Myocyte (in vitro differentiated cells): ENCODE data around the gene ICAM3. TPM values are rescaled to one million over a fixed set of nuclear protein-coding genes. Genes with fewer than 3 reads are reported as not detected.
"Not testable (repeated sequence)": the region's sequence is repeated elsewhere in the genome, so short reads cannot be mapped to it uniquely, and the experiment has no call there.

Experiments
- DNase-seq: peaks from one replicate; pipeline ENCODE4 v3.0.0-alpha.2; 2012; ENCODE audit warnings: low read depth
- polyA plus RNA-seq: library from polyadenylated mRNA; unstranded; fragments of >200 nt; gene quantifications from one replicate; pipeline ENCODE4 v1.2.1, GENCODE V29; 2012; ENCODE audit warnings: missing spikeins
- total RNA-seq: library from RNA; depleted of rRNA; stranded (reverse); fragments of >200 nt; gene quantifications from 2 replicates; pipeline ENCODE4 v1.2.3, GENCODE V29; 2014

ICAM3 gene
- total RNA-seq: 4.2 and 5.3 TPM in 2 replicates
- polyA plus RNA-seq: 16.6 TPM

GRCh38 chr19:10339380-10339960 lies at the start of gene ICAM3:
ICAM3 (minus strand) TSS chr19:10339624; CDS start chr19:10339614, 10 bp downstream.
- DNase-seq: no peak

DNA sequence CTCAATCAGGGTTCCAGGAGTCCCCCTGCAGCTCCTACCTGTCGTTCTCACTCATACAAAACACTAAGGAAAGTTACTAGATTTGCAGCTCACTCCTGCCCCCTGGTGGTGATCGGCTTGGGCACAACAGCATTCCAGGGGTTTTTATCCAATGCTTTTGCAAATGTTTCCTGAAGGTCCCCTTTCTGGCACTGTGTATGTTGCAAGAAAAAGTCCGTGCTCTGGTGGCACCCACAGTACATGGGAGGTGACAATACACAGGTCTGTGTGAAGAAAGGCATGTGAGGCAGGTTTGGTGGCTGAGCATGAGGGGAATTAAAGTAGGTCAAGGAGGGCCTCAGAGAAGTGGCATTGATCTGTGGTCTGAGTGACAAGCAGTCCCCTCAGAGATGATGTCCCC lies 49.5 kb upstream of the ICAM3 start:
- DNase-seq: peak; percentile 84

GRCh38 chr19:10384580-10384979 lies 45.2 kb upstream of the ICAM3 start:
- DNase-seq: no peak

DNA sequence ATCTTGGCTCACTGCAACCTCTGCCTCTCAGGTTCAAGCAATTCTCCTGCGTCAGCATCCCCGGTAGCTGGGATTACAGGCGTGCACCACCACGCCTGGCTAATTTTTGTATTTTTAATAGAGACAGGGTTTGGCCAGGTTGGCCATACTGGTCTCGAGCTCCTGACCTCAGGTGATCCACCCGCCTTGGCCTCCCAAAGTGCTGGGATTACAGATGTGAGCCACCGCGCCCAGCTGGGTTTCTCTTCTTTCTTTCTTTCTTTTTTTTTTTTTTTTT lies 43.7 kb upstream of the ICAM3 start:
- not testable (repeated sequence) for DNase-seq

- peak; percentile 99 for DNase-seq
Observed at GRCh38 chr19:10380313-10381102, 41.1 kb upstream of the ICAM3 start, which contains the start of gene TYK2. TYK2 (minus strand) TSS chr19:10380572; CDS start chr19:10378406, 2,166 bp downstream.

- peak; percentile 8 for DNase-seq
Observed at GRCh38 chr19:10379880-10380312, 40.5 kb upstream of the ICAM3 start.

DNA sequence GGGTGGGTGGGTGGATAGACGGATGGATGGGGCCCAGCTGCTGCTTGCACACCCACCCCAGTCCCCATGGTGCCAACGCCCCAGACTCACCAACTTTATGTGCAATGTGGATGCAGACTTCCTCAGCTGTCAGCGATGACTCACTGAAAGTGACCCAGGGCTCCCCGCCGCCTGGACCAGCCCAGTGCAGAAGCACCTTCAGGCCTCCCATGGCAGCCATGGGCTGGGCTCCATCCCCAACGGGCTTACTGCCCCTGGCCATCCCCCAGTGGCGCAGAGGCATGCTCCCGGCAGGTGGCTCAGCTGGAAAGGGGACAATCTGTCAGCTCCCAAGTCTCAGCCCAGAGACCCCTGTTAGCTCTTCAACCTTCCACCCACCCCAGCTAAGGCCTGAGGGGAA lies 38.7 kb upstream of the ICAM3 start:
- DNase-seq: no peak

GRCh38 chr19:10377140-10377640 lies 37.8 kb upstream of the ICAM3 start:
- DNase-seq: not testable (repeated sequence)

- no peak for DNase-seq
Observed at GRCh38 chr19:10374931-10375330, 35.5 kb upstream of the ICAM3 start.

- DNase-seq: no peak
Observed at GRCh38 chr19:10372690-10373089, 33.3 kb upstream of the ICAM3 start.

GRCh38 chr19:10368101-10368803 lies 28.8 kb upstream of the ICAM3 start:
- DNase-seq: no peak

GRCh38 chr19:10366950-10367512 lies 27.6 kb upstream of the ICAM3 start:
- DNase-seq: not testable (repeated sequence)

DNA sequence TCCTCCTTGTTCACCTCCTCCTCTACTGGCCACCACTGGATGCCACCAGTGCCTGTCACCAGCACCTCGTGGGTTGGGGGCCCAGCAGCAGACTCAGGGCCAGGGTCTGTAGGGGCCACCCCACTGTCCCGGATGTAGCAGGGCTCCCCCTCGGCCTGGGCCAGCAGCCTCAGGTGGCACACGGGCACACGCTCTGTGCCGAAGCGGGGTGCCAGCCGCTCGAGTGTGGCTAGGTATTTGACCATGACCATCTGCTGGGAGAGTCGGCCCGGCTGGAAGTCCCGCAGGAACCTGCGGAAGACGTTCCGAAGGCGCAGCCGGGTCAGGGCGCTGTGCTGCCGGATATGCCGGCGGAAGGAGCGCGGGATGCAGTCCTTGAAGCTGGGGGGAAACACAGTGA lies 26.1 kb upstream of the ICAM3 start:
- DNase-seq: no peak

- no peak for DNase-seq
Observed at GRCh38 chr19:10364644-10365043, 25.2 kb upstream of the ICAM3 start.

DNA sequence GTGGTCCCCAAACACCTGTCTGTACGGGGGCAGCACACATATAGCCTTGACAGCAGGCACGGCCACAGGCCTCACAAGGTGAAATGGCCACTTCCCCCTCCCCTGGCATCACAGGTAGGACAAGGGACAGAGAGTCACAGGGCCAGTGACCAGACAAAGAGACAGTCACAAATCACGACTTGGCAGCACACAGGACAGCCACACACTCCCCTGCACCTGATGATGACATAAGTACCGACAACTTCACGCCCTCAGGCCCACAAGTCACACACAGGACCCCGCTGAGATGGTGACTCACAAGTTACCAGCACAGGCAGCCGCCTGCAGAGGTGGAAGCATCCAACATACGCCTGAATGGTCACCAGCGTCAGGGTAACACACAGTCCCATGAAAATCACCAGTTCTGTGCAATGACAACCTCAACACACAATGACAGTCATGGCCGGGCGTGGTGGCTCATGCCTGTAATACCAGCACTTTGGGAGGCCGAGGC lies 24.4 kb upstream of the ICAM3 start:
- no peak for DNase-seq

GRCh38 chr19:10362259-10362658 lies 22.8 kb upstream of the ICAM3 start:
- no peak for DNase-seq

GRCh38 chr19:10361569-10362011 lies 22.2 kb upstream of the ICAM3 start:
- DNase-seq: no peak

DNA sequence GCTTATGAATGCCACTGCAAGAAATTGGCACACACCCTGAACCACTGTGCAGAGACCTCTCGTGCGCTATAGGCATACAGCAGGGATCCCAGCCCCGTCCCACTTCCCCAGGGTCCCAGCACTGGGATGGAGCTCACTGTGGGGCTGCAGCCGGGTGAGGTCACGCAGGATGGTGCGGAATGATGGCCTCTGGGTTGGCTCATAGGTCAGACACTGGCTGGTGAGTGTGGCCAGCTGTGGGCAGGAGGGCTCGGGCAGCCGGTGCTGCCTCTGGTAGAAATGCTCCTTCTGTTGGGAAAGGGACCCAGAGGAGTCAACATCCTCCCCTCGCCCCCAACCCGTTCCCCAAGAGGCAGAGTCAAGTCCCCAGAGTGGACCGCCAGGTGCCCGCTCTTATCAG lies 17.0 kb upstream of the ICAM3 start:
- no peak for DNase-seq

GRCh38 chr19:10353793-10354391 lies 14.5 kb upstream of the ICAM3 start:
- DNase-seq: no peak

GRCh38 chr19:10352764-10353671 lies 13.6 kb upstream of the ICAM3 start:
- no peak for DNase-seq
